ENCODE results near the gene DNPH1. TPM values are rescaled to one million over a fixed set of nuclear protein-coding genes. Genes with fewer than 3 reads are reported as not detected.

The DNPH1 gene
- total RNA-seq, 1 experiment from 2014 or later, result 85.3 TPM

GRCh38 chr6:43269273-43270007, 40.2 kb upstream of the DNPH1 start:
- Histone ChIP-seq H3K36me3 (replicated peaks; ENCODE audit: control insufficient read depth, insufficient read depth, low read length) (no peaks in the 10 kb centered on the region), H3K4me3 (ENCODE audit: insufficient read depth, low read depth, low read length) (peak overlapping the region; percentile 34), H3K27me3 (ENCODE audit: control insufficient read depth, insufficient read depth, low read length) (peaks cover 51% of the 10 kb centered on the region)
- peak; percentile 86 for DNase-seq

- DNase-seq, result no peak
- Histone ChIP-seq H3K36me3 (replicated peaks; ENCODE audit: control insufficient read depth, insufficient read depth, low read length) (no peaks in the 10 kb centered on the region), H3K27me3 (ENCODE audit: control insufficient read depth, insufficient read depth, low read length) (peaks cover 45% of the 10 kb centered on the region), H3K4me3 (ENCODE audit: insufficient read depth, low read depth, low read length) (no peak overlapping the region)
These were observed 39.5 kb upstream of the DNPH1 start for GRCh38 chr6:43268782-43269272.

GRCh38 chr6:43268355-43268700, 39.0 kb upstream of the DNPH1 start:
- no peak overlapping the region for H3K4me3 ChIP-seq (ENCODE audit: insufficient read depth, low read depth, low read length)
- no peak for DNase-seq
- peaks cover 40% of the 10 kb centered on the region for H3K27me3 ChIP-seq (ENCODE audit: control insufficient read depth, insufficient read depth, low read length)
- no peaks in the 10 kb centered on the region for H3K36me3 ChIP-seq (replicated peaks; ENCODE audit: control insufficient read depth, insufficient read depth, low read length)

GRCh38 chr6:43267619-43268354, 38.5 kb upstream of the DNPH1 start:
- DNase-seq, result peak; percentile 66
- Histone ChIP-seq H3K36me3 (replicated peaks; ENCODE audit: control insufficient read depth, insufficient read depth, low read length) (no peaks in the 10 kb centered on the region), H3K27me3 (ENCODE audit: control insufficient read depth, insufficient read depth, low read length) (peaks cover 35% of the 10 kb centered on the region), H3K4me3 (ENCODE audit: insufficient read depth, low read depth, low read length) (no peak overlapping the region)

- no peak for DNase-seq
- Histone ChIP-seq H3K36me3 (replicated peaks; ENCODE audit: control insufficient read depth, insufficient read depth, low read length) (no peaks in the 10 kb centered on the region), H3K27me3 (ENCODE audit: control insufficient read depth, insufficient read depth, low read length) (peaks cover 26% of the 10 kb centered on the region), H3K4me3 (ENCODE audit: insufficient read depth, low read depth, low read length) (no peak overlapping the region)
These were observed 36.3 kb upstream of the DNPH1 start for GRCh38 chr6:43265564-43265963.

GRCh38 chr6:43264599-43265145, 35.4 kb upstream of the DNPH1 start:
- Histone ChIP-seq H3K36me3 (replicated peaks; ENCODE audit: control insufficient read depth, insufficient read depth, low read length) (no peaks in the 10 kb centered on the region), H3K27me3 (ENCODE audit: control insufficient read depth, insufficient read depth, low read length) (peaks cover 21% of the 10 kb centered on the region), H3K4me3 (ENCODE audit: insufficient read depth, low read depth, low read length) (no peak overlapping the region)
- DNase-seq, result no peak

GRCh38 chr6:43263314-43264178, 34.3 kb upstream of the DNPH1 start:
- Histone ChIP-seq H3K27me3 (ENCODE audit: control insufficient read depth, insufficient read depth, low read length) (peaks cover 9% of the 10 kb centered on the region), H3K36me3 (replicated peaks; ENCODE audit: control insufficient read depth, insufficient read depth, low read length) (no peaks in the 10 kb centered on the region), H3K4me3 (ENCODE audit: insufficient read depth, low read depth, low read length) (no peak overlapping the region)
- peak; percentile 95 for DNase-seq

- H3K27me3 ChIP-seq (ENCODE audit: control insufficient read depth, insufficient read depth, low read length), result peaks cover 2% of the 10 kb centered on the region
- peak; percentile 70 for DNase-seq
These were observed 33.6 kb upstream of the DNPH1 start for GRCh38 chr6:43262780-43263313.

GRCh38 chr6:43262000-43262779, 32.9 kb upstream of the DNPH1 start:
- no peaks in the 10 kb centered on the region for H3K27me3 ChIP-seq (ENCODE audit: control insufficient read depth, insufficient read depth, low read length)
- H3K36me3 ChIP-seq (replicated peaks; ENCODE audit: control insufficient read depth, insufficient read depth, low read length), result no peaks in the 10 kb centered on the region
- no peak overlapping the region for H3K4me3 ChIP-seq (ENCODE audit: insufficient read depth, low read depth, low read length)
- DNase-seq, result no peak

More at GRCh38 chr6:43262780-43263313, 33.6 kb upstream of the DNPH1 start:
- no peaks in the 10 kb centered on the region for H3K36me3 ChIP-seq (replicated peaks; ENCODE audit: control insufficient read depth, insufficient read depth, low read length)
- H3K4me3 ChIP-seq (ENCODE audit: insufficient read depth, low read depth, low read length), result no peak overlapping the region

GRCh38 chr6:43261198-43261597, 31.9 kb upstream of the DNPH1 start:
- Histone ChIP-seq H3K4me3 (ENCODE audit: insufficient read depth, low read depth, low read length) (no peak overlapping the region), H3K27me3 (ENCODE audit: control insufficient read depth, insufficient read depth, low read length) (no peaks in the 10 kb centered on the region), H3K36me3 (replicated peaks; ENCODE audit: control insufficient read depth, insufficient read depth, low read length) (no peaks in the 10 kb centered on the region)
- no peak for DNase-seq

GRCh38 chr6:43260791-43261190, 31.5 kb upstream of the DNPH1 start:
- no peak for DNase-seq
- Histone ChIP-seq H3K27me3 (ENCODE audit: control insufficient read depth, insufficient read depth, low read length) (no peaks in the 10 kb centered on the region), H3K36me3 (replicated peaks; ENCODE audit: control insufficient read depth, insufficient read depth, low read length) (no peaks in the 10 kb centered on the region), H3K4me3 (ENCODE audit: insufficient read depth, low read depth, low read length) (no peak overlapping the region)

GRCh38 chr6:43258807-43259686, 29.8 kb upstream of the DNPH1 start:
- H3K27me3 ChIP-seq (ENCODE audit: control insufficient read depth, insufficient read depth, low read length), result no peaks in the 10 kb centered on the region
- no peak overlapping the region for H3K4me3 ChIP-seq (ENCODE audit: insufficient read depth, low read depth, low read length)
- no peaks in the 10 kb centered on the region for H3K36me3 ChIP-seq (replicated peaks; ENCODE audit: control insufficient read depth, insufficient read depth, low read length)
- DNase-seq, result no peak

- H3K36me3 ChIP-seq (replicated peaks; ENCODE audit: control insufficient read depth, insufficient read depth, low read length), result no peaks in the 10 kb centered on the region
- no peak overlapping the region for H3K4me3 ChIP-seq (ENCODE audit: insufficient read depth, low read depth, low read length)
- no peaks in the 10 kb centered on the region for H3K27me3 ChIP-seq (ENCODE audit: control insufficient read depth, insufficient read depth, low read length)
- DNase-seq, result peak; percentile 33
These were observed 28.9 kb upstream of the DNPH1 start for GRCh38 chr6:43258180-43258579.
